Activated CD8-positive, alpha-beta memory T cell treated with anti-CD3 and anti-CD28 coated beads for 24 hours (primary cell): ENCODE data around the gene RPS23.

Experiments used
- DNase-seq: peaks from one replicate; pipeline ENCODE4 v3.0.0-alpha.2; 2020

RPS23 gene

DNA sequence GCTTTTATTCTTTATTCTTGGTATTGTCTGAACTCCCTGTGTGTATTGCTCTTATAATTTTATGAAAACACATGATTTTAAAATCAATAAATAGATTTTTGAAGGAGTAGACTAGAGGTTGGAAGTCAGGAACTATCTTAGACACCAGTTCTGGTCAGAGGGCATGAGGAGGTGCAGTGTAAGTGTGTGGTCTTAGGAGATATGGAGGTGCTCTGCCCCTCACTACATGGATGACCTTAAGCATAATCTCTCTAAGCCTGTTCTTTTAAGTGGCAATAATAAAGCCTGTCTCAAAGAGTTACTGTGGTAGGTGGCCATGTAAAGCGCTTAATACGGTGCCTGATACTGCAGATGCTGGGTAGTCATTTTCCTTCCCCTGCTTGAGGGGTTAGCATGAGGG lies 34.0 kb downstream of the RPS23 start:
- DNase-seq, result no peak

- DNase-seq, result no peak
Observed at GRCh38 chr5:82234885-82235284, 43.3 kb downstream of the RPS23 start.

GRCh38 chr5:82225525-82226172 lies 52.5 kb downstream of the RPS23 start:
- DNase-seq, result peak; percentile 75
